AG04449 (cell line): ENCODE measurements around the gene ANKRD36.
"Not testable (repeated sequence)": the region's sequence is repeated elsewhere in the genome, so short reads cannot be mapped to it uniquely, and the experiment has no call there.

ENCODE experiments used
- CTCF ChIA-PET: fragments of 350-600 bp; formaldehyde crosslinking; extraction: SDS; loops from one replicate; lab custom pipeline; 2021; ENCODE audit warnings: antibody characterized with exemption; lab: Yijun Ruan, JAX
- POLR2A ChIA-PET: fragments of 400-600, 350-600 bp; formaldehyde crosslinking; extraction: SDS; loops from one replicate; lab custom pipeline; 2020; ENCODE audit warnings: antibody characterized with exemption, inconsistent platforms; lab: Yijun Ruan, JAX
- DNase-seq: peaks from one replicate; pipeline ENCODE4 v3.0.0-alpha.2; 2010; ENCODE audit warnings: low read depth, low spot score
- H3K4me3 ChIP-seq: 2 replicates; pipeline ENCODE4 v1.5.1; 2011; ENCODE audit warnings: low read depth, mild to moderate bottlenecking, control low read depth, low read length
- CTCF ChIP-seq: IDR thresholded peaks from one replicate; pipeline ENCODE4 v1.5.1; 2011; ENCODE audit warnings: mild to moderate bottlenecking, moderate library complexity, low read length, control low read depth, inconsistent platforms; ENCODE audit not compliant: insufficient read depth; ENCODE audit errors: missing control alignments

Gene ANKRD36

GRCh38 chr2:97168583-97168982 is 55.6 kb downstream of the ANKRD36 start:
- H3K4me3 ChIP-seq, DNase-seq, POLR2A ChIA-PET, CTCF ChIA-PET: not testable (repeated sequence)

GRCh38 chr2:97180391-97180790 is 67.4 kb downstream of the ANKRD36 start:
- POLR2A ChIA-PET, CTCF ChIA-PET, H3K4me3 ChIP-seq, DNase-seq: not testable (repeated sequence)

GRCh38 chr2:97195349-97195748 is 82.4 kb downstream of the ANKRD36 start:
- H3K4me3 ChIP-seq, CTCF ChIA-PET, POLR2A ChIA-PET, DNase-seq: not testable (repeated sequence)

- DNase-seq, CTCF ChIA-PET, H3K4me3 ChIP-seq, POLR2A ChIA-PET: not testable (repeated sequence)
These were observed 84.3 kb downstream of the ANKRD36 start for GRCh38 chr2:97197251-97197650.

- DNase-seq, POLR2A ChIA-PET, H3K4me3 ChIP-seq: not testable (repeated sequence)
- CTCF ChIA-PET, result interaction anchor here (1.4 kb wide), 1 partner anchor 88 kb away, joined by 3 read pairs; the partner anchor contains the start of gene ANKRD36
These were observed 87.9 kb downstream of the ANKRD36 start for GRCh38 chr2:97200887-97201286.

GRCh38 chr2:97202643-97203250 is 89.8 kb downstream of the ANKRD36 start:
- CTCF ChIA-PET, DNase-seq, POLR2A ChIA-PET: not testable (repeated sequence)

GRCh38 chr2:97210325-97210724 is 97.4 kb downstream of the ANKRD36 start:
- TF ChIP-seq CTCF, result no peak
- POLR2A ChIA-PET, result no interaction called here
- H3K4me3 ChIP-seq, result no peak overlapping the region
- DNase-seq, result no peak
- CTCF ChIA-PET, result no interaction called here

More at GRCh38 chr2:97202643-97203250, 89.8 kb downstream of the ANKRD36 start:
- not testable (repeated sequence) for H3K4me3 ChIP-seq

GRCh38 chr2:97215025-97215424 is 102.1 kb downstream of the ANKRD36 start:
- CTCF ChIA-PET, DNase-seq, POLR2A ChIA-PET, H3K4me3 ChIP-seq: not testable (repeated sequence)

GRCh38 chr2:97230848-97231585 is 118.1 kb downstream of the ANKRD36 start:
- DNase-seq, CTCF ChIA-PET, POLR2A ChIA-PET, H3K4me3 ChIP-seq: not testable (repeated sequence)

- DNase-seq, POLR2A ChIA-PET, CTCF ChIA-PET, H3K4me3 ChIP-seq: not testable (repeated sequence)
These were observed 120.0 kb downstream of the ANKRD36 start for GRCh38 chr2:97232981-97233380.

- CTCF ChIA-PET, POLR2A ChIA-PET, H3K4me3 ChIP-seq, DNase-seq: not testable (repeated sequence)
These were observed 120.8 kb downstream of the ANKRD36 start for GRCh38 chr2:97233660-97234295.

- H3K4me3 ChIP-seq, POLR2A ChIA-PET, CTCF ChIA-PET, DNase-seq: not testable (repeated sequence)
These were observed 148.2 kb downstream of the ANKRD36 start for GRCh38 chr2:97261192-97261591.

- CTCF ChIA-PET, DNase-seq, POLR2A ChIA-PET, H3K4me3 ChIP-seq: not testable (repeated sequence)
These were observed 153.5 kb downstream of the ANKRD36 start for GRCh38 chr2:97266449-97266848.
